Ecto neural progenitor cell (in vitro differentiated cells): ENCODE data around the gene CSTF3.
"Not testable (repeated sequence)": the region's sequence is repeated elsewhere in the genome, so short reads cannot be mapped to it uniquely, and the experiment has no call there.

Experiments used
- DNase-seq: peaks from one replicate; pipeline ENCODE4 v3.0.0-alpha.2; 2018; ENCODE audit warnings: low spot score

CSTF3 gene

DNA sequence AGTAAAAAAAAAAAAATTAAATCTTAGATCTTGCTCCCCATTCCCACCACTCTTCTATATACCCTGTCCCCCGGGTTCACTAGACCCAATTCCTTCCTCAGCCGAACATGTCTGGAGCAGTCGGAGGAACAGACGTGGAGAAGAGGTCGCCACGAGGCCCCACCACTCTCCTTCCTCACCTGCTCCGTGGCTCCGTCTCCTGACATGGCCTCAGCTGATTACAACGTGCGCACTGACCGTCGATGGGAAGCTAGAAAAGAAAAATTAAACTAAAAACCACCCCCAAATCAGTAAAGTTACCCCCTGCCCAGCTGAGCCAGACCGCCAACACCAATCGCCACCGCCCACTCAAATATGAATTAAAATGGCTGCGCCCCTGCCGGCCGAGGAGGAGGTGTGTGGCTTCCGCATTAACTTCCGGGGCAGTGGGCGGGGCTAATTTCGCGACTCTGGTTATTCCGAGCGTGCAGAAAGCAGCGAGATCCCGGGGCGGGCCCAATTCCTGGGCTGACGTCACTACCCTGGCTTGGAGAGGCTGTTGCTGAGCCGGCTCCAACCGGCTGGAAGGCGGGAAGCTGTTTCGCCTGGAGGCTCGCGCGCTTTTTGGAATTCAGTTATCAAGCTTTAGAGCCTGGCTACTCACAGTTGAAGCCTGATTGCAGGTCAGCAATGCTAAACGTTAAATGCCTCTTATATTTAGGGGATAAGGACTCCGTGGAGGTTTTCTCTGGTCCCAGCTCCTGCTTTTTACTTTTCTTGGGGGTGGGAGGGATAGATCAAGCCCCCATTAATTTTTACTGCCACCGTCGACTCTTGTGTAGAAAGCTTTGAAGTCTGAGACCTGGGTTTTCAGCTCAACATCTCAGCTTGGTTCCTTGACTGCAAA, at the start of gene CSTF3:
Gene CSTF3 (minus strand): TSS at position 361 of the 886 bp plus-strand sequence. CDS start 155 bp downstream, at position 206.
- DNase-seq: peak; percentile 100

DNA sequence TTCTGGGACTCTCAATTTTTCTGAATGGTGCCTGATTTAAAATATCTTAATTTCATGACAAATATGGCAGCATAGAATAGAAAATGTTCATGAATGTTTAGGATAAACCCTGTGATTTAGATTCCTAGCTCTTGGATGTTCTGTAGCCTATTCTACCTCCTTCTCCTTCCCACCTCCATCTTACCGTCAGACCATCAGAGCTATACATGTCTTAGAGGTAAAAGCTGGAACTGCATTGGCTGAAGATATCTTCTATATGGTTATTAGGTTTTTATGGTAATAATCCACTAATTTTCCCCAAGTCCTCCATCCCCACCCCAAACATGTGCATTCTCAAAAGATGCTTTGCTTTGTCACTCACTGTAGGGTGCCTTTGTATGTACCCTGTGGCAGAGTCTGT, 46.9 kb upstream of the CSTF3 start:
- DNase-seq: no peak

DNA sequence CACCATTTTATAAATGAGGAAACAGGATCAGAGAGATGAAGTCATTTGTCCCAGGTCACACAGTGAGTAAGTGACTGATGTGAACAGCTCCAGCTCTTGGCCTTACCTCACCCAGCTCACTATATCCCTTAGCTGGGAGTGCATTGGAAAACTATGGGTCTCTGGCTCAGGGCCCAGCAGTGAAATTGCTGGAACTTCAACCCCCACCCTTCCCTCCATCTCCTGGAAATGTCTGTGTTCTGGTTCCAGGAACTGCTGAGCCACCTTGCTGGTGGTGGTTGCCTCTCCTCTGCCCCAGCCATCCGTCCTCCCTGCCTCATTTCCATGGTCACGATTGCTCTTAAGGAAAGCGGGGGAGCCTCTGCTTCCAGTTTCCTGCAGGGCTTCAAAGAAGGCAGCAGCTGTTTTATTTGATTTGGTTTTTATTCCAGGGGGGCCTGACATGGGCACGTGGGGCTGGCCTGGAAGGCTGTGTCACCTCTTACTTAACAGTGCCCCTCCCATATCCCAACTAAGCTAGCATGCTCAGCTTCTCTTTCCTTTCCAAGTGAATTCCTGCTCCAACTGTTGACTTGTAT, 46.2 kb upstream of the CSTF3 start:
- DNase-seq: no peak

DNA sequence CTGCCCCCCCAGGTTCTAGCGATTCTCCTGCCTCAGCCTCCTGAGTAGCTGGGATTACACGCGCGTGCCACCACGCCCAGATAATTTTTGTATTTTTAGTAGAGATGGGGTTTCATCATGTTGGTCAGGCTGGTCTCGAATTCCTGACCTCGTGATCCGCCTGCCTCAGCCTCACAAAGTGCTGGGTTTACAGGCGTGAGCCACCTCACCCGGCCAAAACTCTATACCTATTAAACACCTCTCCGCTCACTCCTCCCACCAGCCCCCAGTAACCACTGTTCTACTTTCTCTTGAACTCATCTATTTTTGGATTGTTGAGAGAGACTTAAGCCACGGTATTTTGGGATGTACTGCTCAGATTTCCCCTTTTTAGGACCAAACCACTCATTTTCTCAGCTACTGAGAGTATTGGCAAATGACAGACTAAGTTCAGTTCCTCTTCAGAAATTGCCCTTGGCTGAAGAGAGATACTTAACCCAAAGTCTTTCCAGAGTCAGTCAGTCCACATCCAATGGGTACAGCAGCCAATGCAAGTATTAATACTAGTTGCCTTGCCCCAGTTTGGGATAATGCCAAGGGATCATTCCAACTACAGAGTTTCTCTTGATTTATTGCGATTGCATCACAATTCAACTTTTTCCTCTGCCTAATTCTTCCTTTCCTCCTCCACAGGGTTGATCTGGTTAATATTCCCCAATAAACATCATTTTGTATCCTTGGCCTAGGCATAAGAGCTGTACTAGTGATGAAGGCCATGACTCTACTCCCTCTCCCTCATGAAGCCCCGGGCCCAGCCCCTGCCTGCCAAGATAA, 36.8 kb upstream of the CSTF3 start:
- DNase-seq: no peak

- DNase-seq: no peak
These were observed 34.3 kb upstream of the CSTF3 start for GRCh38 chr11:33195462-33196173.

- DNase-seq: no peak
These were observed 33.2 kb upstream of the CSTF3 start for GRCh38 chr11:33194455-33194854.

DNA sequence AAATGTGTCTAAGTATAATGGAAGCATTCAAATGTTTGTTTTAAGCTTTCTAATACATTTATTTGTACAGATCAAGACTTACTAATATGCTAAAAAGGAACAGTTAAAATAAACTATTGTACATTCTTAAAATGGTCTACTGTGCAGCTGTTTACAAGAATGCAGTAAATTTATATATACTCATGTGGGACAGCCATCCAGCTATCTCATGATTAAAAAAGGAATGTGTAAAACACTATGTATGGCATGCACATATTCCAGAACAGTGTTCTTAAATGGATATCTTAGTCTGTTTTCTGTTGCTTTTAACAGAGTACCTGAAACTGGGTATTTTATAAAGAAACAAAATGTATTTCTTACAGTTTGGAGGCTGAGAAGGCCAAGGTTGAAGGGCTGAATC, 30.2 kb upstream of the CSTF3 start:
- DNase-seq: no peak

DNA sequence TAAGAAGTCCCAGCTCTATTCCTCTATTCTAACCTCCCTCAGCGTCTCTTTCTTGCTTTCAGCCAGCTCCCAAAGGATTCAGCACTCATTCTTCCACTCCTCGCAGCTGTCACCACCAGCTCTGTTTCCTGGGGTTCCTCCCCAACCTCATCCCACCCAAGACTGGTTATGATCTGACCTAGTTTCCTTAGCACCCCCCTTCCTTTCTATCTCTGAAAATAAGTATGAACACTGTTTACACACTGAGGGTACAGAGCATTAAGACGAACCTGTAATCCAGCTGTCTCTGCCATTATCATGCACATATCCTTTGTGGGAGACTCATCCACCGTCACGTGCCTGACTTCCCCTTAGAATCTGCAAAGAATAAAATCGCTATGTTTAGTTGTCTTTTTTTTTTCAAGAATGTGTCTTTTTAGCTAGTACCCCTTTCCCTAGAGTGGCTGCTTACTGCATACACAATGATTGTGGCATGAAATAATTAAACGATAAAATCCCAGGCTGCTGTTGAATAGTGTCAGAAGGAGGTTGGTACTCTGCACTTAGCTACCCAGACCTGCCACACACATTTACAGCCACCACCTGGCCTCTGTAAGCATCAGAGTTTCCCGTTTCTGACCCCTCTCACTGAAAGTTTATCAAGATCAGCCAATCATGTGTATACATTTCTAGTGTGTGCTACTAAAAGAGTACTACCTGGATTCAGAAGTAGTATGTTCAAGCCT, 26.9 kb upstream of the CSTF3 start:
- DNase-seq: no peak

- DNase-seq: no peak
These were observed 24.5 kb upstream of the CSTF3 start for GRCh38 chr11:33185756-33186155.

DNA sequence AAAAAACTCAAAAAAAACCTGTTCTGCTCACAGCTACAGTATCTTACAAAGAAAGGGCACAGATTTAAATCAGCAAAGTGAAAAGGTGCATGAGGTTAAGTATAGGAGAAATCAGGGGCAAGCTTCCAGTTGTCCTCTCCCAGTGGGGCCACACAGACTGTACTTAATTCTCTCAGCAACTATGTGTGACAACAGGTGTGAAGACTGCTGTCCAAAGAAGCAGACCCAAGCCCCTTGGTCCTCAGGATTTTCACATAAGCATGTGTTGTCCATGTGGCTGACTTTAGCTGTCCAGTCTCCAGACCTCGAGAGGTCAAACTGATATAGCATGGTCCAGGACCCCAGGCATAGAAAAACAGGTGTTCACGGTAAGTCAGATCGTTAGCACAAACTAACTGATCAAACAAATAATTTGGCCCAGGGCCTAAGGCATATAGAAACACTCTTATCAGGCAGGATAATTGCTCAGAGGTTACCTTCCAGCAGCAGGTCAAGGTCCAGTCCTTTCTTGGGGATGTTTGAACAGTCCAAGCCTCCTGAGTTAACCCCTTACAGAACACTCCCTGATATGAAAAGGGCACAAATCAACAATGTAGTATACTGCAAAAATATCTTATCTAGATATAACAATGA, 21.1 kb upstream of the CSTF3 start:
- no peak for DNase-seq

- no peak for DNase-seq
These were observed 18.1 kb upstream of the CSTF3 start for GRCh38 chr11:33179348-33179803.

GRCh38 chr11:33178443-33179180, 17.3 kb upstream of the CSTF3 start:
- no peak for DNase-seq

DNA sequence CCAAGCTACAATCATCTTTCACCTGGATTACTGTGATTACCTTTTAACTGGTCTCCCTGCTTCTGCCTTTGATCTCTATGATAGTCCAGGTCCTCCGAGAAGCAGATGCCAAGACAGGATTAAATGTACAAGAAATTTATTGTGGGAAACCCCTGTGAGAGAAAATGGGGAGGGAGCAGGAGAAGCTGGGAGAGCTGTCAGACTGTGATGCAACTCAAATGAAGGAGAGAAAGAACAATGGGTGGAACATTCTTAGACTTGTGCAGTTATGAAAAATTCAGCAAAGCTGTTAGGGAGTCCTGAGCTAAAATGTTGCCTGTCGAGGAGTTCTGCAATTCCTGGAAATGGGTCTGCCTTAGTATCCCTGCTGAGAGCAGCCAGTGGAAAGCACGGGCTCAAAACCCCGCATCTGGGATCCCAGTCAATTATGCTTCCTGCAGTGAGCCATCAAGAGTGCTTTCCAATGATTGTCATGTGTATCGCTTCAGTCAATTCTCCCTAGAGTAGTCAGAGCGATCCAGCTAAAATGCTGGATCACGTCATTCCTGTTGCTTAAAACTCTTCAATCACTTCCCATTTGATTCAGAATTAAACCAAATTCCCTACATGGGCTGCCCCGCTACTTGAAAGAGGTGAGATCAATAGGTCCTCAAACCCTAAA, 16.5 kb upstream of the CSTF3 start:
- no peak for DNase-seq

GRCh38 chr11:33176760-33177159, 15.5 kb upstream of the CSTF3 start:
- not testable (repeated sequence) for DNase-seq

GRCh38 chr11:33172996-33173395, 11.7 kb upstream of the CSTF3 start:
- DNase-seq: no peak

- DNase-seq: no peak
These were observed 11.1 kb upstream of the CSTF3 start for GRCh38 chr11:33172345-33172744.

DNA sequence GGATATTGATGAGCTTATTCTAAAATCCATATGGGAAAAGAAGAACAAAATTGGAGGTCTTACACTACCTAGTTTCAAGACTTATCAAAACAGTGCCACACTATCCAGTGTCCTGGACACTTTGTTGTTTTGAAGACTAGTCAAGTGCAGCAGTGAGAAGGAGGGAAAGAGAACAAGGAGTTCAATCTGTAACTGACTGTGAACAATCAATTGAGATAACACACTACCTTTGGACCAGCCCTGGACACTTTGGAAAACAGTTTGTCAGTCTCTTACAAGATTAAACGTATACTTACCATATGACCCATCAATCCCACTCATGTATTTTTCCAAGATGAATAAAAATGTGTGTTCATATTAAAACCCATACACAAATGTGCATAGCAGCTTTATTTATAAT, 10.0 kb upstream of the CSTF3 start:
- no peak for DNase-seq

- DNase-seq: no peak
These were observed 7.5 kb upstream of the CSTF3 start for GRCh38 chr11:33168709-33169200.

- no peak for DNase-seq
These were observed 1.6 kb upstream of the CSTF3 start for GRCh38 chr11:33162831-33163230.
